ENCODE data around the gene TMEM91. TPM values are rescaled to one million over a fixed set of nuclear protein-coding genes. Genes with fewer than 3 reads are reported as not detected.
"Not testable (repeated sequence)": the region's sequence is repeated elsewhere in the genome, so short reads cannot be mapped to it uniquely, and the experiment has no call there.

TMEM91 gene
- total and polyA plus RNA-seq, 2 experiments from 2014 or later, result 27.5 to 51.8 TPM

GRCh38 chr19:41366089-41366488, 10.2 kb upstream of the TMEM91 start:
- WGBS (ENCODE audit: low lambda C conversion rate, missing lambda C conversion rate), result 100% methylated on average over 1 of the region's 1 CpG
- TF ChIP-seq, protein P1, sequence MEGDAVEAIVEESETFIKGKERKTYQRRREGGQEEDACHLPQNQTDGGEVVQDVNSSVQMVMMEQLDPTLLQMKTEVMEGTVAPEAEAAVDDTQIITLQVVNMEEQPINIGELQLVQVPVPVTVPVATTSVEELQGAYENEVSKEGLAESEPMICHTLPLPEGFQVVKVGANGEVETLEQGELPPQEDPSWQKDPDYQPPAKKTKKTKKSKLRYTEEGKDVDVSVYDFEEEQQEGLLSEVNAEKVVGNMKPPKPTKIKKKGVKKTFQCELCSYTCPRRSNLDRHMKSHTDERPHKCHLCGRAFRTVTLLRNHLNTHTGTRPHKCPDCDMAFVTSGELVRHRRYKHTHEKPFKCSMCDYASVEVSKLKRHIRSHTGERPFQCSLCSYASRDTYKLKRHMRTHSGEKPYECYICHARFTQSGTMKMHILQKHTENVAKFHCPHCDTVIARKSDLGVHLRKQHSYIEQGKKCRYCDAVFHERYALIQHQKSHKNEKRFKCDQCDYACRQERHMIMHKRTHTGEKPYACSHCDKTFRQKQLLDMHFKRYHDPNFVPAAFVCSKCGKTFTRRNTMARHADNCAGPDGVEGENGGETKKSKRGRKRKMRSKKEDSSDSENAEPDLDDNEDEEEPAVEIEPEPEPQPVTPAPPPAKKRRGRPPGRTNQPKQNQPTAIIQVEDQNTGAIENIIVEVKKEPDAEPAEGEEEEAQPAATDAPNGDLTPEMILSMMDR (IDR thresholded peaks at IDR 0.05; ENCODE audit: poor library complexity), result no peak
- TF ChIP-seq EZH2phosphoT487 (IDR thresholded peaks at IDR 0.05; ENCODE audit: low read depth, severe bottlenecking, unreplicated experiment), result no peak
- TF ChIP-seq EZH2 (IDR thresholded peaks at IDR 0.05; ENCODE audit: borderline replicate concordance), result no peak
- H3K27me3 ChIP-seq, result no peaks in the 10 kb centered on the region
- no peaks in the 10 kb centered on the region for H3K9me2 ChIP-seq (replicated peaks; ENCODE audit: insufficient read depth)
- DNase-seq (ENCODE audit: low spot score), result no peak
- no peaks in the 10 kb centered on the region for H3K36me3 ChIP-seq (replicated peaks; ENCODE audit: insufficient read depth, low read depth)
- H3K4me2 ChIP-seq, result no peak overlapping the region
- H2AFZ ChIP-seq, result no peak overlapping the region
- H3K79me2 ChIP-seq, result peaks cover 53% of the 10 kb centered on the region
- H3K4me1 ChIP-seq (ENCODE audit: insufficient read depth), result peaks cover 18% of the 10 kb centered on the region
- H3K9me3 ChIP-seq (ENCODE audit: low read depth), result no peaks in the 10 kb centered on the region
- no peaks in the 10 kb centered on the region for H4K20me1 ChIP-seq (ENCODE audit: insufficient read depth, poor library complexity, severe bottlenecking)
- H3K27ac ChIP-seq, result no peak overlapping the region
- no peak overlapping the region for H3K4me3 ChIP-seq

- Histone ChIP-seq H3K36me3 (replicated peaks; ENCODE audit: insufficient read depth, low read depth) (no peaks in the 10 kb centered on the region), H2AFZ (no peak overlapping the region), H3K4me3 (no peak overlapping the region), H3K27me3 (no peaks in the 10 kb centered on the region), H3K4me2 (peak overlapping the region; percentile 50), H3K4me1 (ENCODE audit: insufficient read depth) (peaks cover 18% of the 10 kb centered on the region), H3K9me3 (ENCODE audit: low read depth) (no peaks in the 10 kb centered on the region), H3K9me2 (replicated peaks; ENCODE audit: insufficient read depth) (no peaks in the 10 kb centered on the region), H4K20me1 (ENCODE audit: insufficient read depth, poor library complexity, severe bottlenecking) (peaks cover 3% of the 10 kb centered on the region), H3K27ac (peak overlapping the region; percentile 88), H3K79me2 (peaks cover 65% of the 10 kb centered on the region)
- WGBS (ENCODE audit: low lambda C conversion rate, missing lambda C conversion rate), result 48% methylated on average over 6 of the region's 6 CpGs
- peak; percentile 58 for DNase-seq (ENCODE audit: low spot score)
- no peak for TF ChIP-seq EZH2 (IDR thresholded peaks at IDR 0.05; ENCODE audit: borderline replicate concordance)
- no peak for TF ChIP-seq EZH2phosphoT487 (IDR thresholded peaks at IDR 0.05; ENCODE audit: low read depth, severe bottlenecking, unreplicated experiment)
- TF ChIP-seq, protein P1 (IDR thresholded peaks at IDR 0.05; ENCODE audit: poor library complexity), result no peak
Measured at GRCh38 chr19:41367848-41368301, 8.5 kb upstream of the TMEM91 start.

- H3K4me1 ChIP-seq (ENCODE audit: insufficient read depth), result peaks cover 22% of the 10 kb centered on the region
- H3K9me3 ChIP-seq (ENCODE audit: low read depth), result no peaks in the 10 kb centered on the region
- H2AFZ ChIP-seq, result no peak overlapping the region
- H3K4me3 ChIP-seq, result no peak overlapping the region
- H3K36me3 ChIP-seq (replicated peaks; ENCODE audit: insufficient read depth, low read depth), result no peaks in the 10 kb centered on the region
- no peak overlapping the region for H3K4me2 ChIP-seq
- H3K9me2 ChIP-seq (replicated peaks; ENCODE audit: insufficient read depth), result no peaks in the 10 kb centered on the region
- WGBS (ENCODE audit: low lambda C conversion rate, missing lambda C conversion rate), result 97% methylated on average over 2 of the region's 2 CpGs
- no peaks in the 10 kb centered on the region for H3K27me3 ChIP-seq
- TF ChIP-seq, protein P1 (IDR thresholded peaks at IDR 0.05; ENCODE audit: poor library complexity), result no peak
- TF ChIP-seq EZH2 (IDR thresholded peaks at IDR 0.05; ENCODE audit: borderline replicate concordance) (no peak), EZH2phosphoT487 (IDR thresholded peaks at IDR 0.05; ENCODE audit: low read depth, severe bottlenecking, unreplicated experiment) (no peak)
- peaks cover 68% of the 10 kb centered on the region for H3K79me2 ChIP-seq
- H4K20me1 ChIP-seq (ENCODE audit: insufficient read depth, poor library complexity, severe bottlenecking), result peaks cover 4% of the 10 kb centered on the region
- no peak overlapping the region for H3K27ac ChIP-seq
- DNase-seq (ENCODE audit: low spot score), result no peak
Measured at GRCh38 chr19:41369769-41370168, 6.6 kb upstream of the TMEM91 start.

GRCh38 chr19:41371119-41371518, 5.2 kb upstream of the TMEM91 start:
- WGBS (ENCODE audit: low lambda C conversion rate, missing lambda C conversion rate), result 98% methylated on average over 4 of the region's 5 CpGs
- H3K4me3 ChIP-seq; H3K9me3 ChIP-seq (ENCODE audit: low read depth); H3K9me2 ChIP-seq (replicated peaks; ENCODE audit: insufficient read depth); H3K36me3 ChIP-seq (replicated peaks; ENCODE audit: insufficient read depth, low read depth); H3K27me3 ChIP-seq; H4K20me1 ChIP-seq (ENCODE audit: insufficient read depth, poor library complexity, severe bottlenecking); H2AFZ ChIP-seq; H3K27ac ChIP-seq; H3K4me2 ChIP-seq; DNase-seq (ENCODE audit: low spot score): not testable (repeated sequence)
- H3K4me1 ChIP-seq (ENCODE audit: insufficient read depth), result peaks cover 25% of the 10 kb centered on the region
- H3K79me2 ChIP-seq, result peaks cover 61% of the 10 kb centered on the region
